K562 (cell line): Measurements from ENCODE around the gene BOD1L1. TPM values are rescaled to one million over a fixed set of nuclear protein-coding genes. Genes with fewer than 3 reads are reported as not detected.

ENCODE experiments used
- CUX1 ChIP-seq: fragments of 200-800 bp; sonication (Bioruptor generic); IDR thresholded peaks from 2 replicates; pipeline ENCODE4 v1.6.1; 2016; ENCODE audit warnings: missing genetic modification characterization, missing compliant biosample characterization
- MECOM ChIP-seq: fragments of 250-450 bp; sonication (Bioruptor Pico); IDR thresholded peaks from 2 replicates; pipeline ENCODE4 v1.8.0; 2022; ENCODE audit warnings: inconsistent platforms
- SAP30 ChIP-seq: fragments of 200-600 bp; sonication (generic); IDR thresholded peaks from 2 replicates; pipeline ENCODE4 v1.6.1; 2012; ENCODE audit warnings: borderline replicate concordance, low read depth, mild to moderate bottlenecking, moderate library complexity, low read length, control low read depth, inconsistent platforms; ENCODE audit not compliant: insufficient read depth, poor library complexity, severe bottlenecking
- ZFP1 ChIP-seq: fragments of 450-650 bp; formaldehyde crosslinking; IDR thresholded peaks from 2 replicates; pipeline ENCODE4 v1.4.0; 2020; ENCODE audit warnings: mild to moderate bottlenecking, mixed read lengths
- polyA plus RNA-seq, 8 experiments: library from polyadenylated mRNA; depleted of rRNA in 4 of 8; stranded (reverse) in 5 of 8; unstranded in 3 of 8; fragments of >200 nt; fragmentation: Nextera tagmentation in 2 of 8; fragmentation: Illumina TruSeq in 1 of 8; extraction: Ambion mirVana in 2 of 8; extraction: Trizol in 1 of 8; gene quantifications; 2 replicates each; pipeline versions ENCODE4 v1.2.1 to v1.2.3, GENCODE V29; 2011 to 2014; ENCODE audit warnings: inconsistent platforms in 1 of 8, missing spikeins in 1 of 8
- total RNA-seq, 7 experiments: library from RNA; depleted of rRNA in 6 of 7; stranded (reverse); fragments of >200 nt in 6 of 7; fragmentation: Illumina TruSeq in 2 of 7; extraction: Trizol in 2 of 7; gene quantifications; 2 replicates each; pipeline versions ENCODE4 v1.2.1 to v1.2.3, GENCODE V29; 2011 to 2021; ENCODE audit warnings: low replicate concordance in 1 of 7

Gene BOD1L1
- total and polyA plus RNA-seq, 9 of the 15 experiments (the other 6 are each of a cell fraction or from before 2014, with no cell fraction given), result 4.8 to 23.2 (median 17.7) TPM

GRCh38 chr4:13546142-13546940 lies 81.2 kb downstream of the BOD1L1 start (continued):
- TF ChIP-seq CUX1 (CRISPR knock-in tag) (no peak), ZFP1 (no peak), MECOM (CRISPR knock-in tag) (no peak), SAP30 (no peak)
